GM12873 (cell line): ENCODE measurements around the gene DPEP1.

Source experiments
- TF ChIP-seq, protein P1 (sequence below): IDR thresholded peaks from 2 replicates; pipeline ENCODE4 v1.5.1; 2012; ENCODE audit warnings: low read depth, mild to moderate bottlenecking, moderate library complexity, low read length, control low read depth; ENCODE audit not compliant: insufficient read depth; ENCODE audit errors: missing control alignments

DPEP1 gene

GRCh38 chr16:89604764-89605163 lies 8.7 kb upstream of the DPEP1 start:
- TF ChIP-seq, protein P1, sequence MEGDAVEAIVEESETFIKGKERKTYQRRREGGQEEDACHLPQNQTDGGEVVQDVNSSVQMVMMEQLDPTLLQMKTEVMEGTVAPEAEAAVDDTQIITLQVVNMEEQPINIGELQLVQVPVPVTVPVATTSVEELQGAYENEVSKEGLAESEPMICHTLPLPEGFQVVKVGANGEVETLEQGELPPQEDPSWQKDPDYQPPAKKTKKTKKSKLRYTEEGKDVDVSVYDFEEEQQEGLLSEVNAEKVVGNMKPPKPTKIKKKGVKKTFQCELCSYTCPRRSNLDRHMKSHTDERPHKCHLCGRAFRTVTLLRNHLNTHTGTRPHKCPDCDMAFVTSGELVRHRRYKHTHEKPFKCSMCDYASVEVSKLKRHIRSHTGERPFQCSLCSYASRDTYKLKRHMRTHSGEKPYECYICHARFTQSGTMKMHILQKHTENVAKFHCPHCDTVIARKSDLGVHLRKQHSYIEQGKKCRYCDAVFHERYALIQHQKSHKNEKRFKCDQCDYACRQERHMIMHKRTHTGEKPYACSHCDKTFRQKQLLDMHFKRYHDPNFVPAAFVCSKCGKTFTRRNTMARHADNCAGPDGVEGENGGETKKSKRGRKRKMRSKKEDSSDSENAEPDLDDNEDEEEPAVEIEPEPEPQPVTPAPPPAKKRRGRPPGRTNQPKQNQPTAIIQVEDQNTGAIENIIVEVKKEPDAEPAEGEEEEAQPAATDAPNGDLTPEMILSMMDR = no peak

DNA sequence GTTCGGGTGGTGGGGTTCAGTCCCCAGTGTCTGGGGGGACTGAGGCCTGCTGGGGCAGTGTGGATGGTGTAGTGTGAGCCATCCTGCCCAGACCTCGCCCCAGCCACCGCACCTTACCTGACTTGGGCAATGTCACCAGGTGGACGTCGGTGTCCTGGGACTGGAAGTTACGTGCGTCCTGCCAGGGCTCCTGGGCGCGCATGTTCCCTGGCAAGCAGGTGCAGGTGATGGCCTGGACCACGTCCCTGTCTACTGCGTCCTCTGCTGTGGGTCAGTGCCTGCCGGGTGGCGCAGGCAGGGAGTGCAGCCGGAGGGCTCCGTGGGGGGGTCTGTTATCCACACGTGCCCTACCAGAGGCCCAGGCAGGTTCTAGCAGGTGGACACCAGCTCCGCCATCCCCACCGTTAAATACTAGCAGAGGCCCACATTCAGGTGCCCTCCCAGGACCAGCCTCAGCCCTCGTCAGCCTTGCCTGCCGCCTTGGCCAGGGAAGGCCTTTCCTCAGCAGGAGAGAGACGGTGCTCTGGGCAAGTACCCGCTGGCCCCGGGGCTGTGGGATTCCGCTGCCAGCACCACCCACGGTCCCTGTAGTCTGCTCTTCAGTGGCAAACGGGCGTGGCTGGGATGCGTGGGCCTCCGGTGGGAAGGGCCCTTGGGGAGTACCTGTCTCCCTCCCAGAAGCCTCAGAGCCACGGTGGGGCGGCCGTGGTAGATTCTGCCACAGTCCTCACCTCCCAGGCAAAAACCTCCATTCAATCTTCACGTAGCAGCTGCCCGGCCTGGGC lies 8.1 kb upstream of the DPEP1 start:
- TF ChIP-seq, protein P1 = no peak

- TF ChIP-seq, protein P1 = no peak
Measured at GRCh38 chr16:89606006-89606405, 7.4 kb upstream of the DPEP1 start.

- TF ChIP-seq, protein P1 = no peak
Measured at GRCh38 chr16:89607453-89607852, 6.0 kb upstream of the DPEP1 start.

- TF ChIP-seq, protein P1 = no peak
Measured at GRCh38 chr16:89607937-89608740, 5.3 kb upstream of the DPEP1 start.

DNA sequence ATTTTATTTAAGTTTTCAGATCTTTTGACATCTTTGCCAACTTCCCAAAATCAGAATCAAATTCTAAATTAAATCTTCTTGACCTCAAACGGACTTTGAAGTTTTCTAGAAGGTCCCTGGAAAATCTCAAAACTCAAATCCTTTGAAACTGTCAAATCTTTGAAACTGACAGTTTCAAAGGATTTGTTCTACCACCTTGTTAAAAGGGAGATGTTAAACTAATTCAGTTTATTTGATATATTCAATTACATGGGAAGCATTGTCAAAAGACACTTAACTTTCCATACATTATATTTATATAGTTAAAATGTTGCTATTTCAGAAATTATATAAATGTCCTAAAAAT lies 3.4 kb upstream of the DPEP1 start:
- TF ChIP-seq, protein P1 = no peak

GRCh38 chr16:89612415-89613166 lies 851 bp upstream of the DPEP1 start:
- TF ChIP-seq, protein P1 = no peak
